Measurements from ENCODE around the gene TSG101.

The TSG101 gene

DNA sequence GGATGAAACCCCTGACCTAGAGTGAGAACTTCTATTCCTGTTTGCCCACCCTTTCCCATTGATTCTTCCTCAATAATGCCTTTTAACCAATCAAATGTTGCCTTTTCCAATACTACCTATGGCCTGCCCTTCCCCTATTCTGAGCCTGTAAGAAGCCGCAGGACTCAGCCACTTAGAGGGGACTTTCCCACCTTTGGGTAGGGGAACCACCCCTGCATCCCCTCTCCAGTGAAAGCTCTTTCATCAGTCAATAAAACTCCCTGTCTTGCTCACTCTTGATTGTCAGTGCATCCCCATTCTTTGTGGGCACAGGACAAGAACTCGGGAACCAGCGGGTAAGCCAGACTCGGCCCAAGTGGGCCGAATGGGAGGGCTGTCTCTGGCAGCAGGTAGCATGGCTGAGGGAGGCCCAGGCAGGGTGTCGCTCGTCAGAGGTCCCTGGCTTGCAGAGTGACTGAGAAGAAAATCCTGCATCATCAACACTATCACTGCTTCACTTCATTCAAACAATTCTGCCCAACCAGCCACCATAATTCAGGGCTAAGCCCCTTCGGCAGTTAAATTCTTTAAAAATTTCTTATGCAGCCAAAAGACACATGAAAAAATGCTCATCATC is 40.7 kb downstream of the TSG101 start:
- in situ Hi-C loops (cut with HindIII; ENCODE audit: low pct_ligation_motif_present, low sequenced_read_pairs) = no loop called here
- Histone ChIP-seq H3K4me3 (ENCODE audit: low read depth, low read length) (no peak overlapping the region), H3K27me3 (replicated peaks) (no peaks in the 10 kb centered on the region), H3K36me3 (replicated peaks) (peaks cover 27% of the 10 kb centered on the region), H3K27ac (no peak overlapping the region)
- TF ChIP-seq, protein P1, sequence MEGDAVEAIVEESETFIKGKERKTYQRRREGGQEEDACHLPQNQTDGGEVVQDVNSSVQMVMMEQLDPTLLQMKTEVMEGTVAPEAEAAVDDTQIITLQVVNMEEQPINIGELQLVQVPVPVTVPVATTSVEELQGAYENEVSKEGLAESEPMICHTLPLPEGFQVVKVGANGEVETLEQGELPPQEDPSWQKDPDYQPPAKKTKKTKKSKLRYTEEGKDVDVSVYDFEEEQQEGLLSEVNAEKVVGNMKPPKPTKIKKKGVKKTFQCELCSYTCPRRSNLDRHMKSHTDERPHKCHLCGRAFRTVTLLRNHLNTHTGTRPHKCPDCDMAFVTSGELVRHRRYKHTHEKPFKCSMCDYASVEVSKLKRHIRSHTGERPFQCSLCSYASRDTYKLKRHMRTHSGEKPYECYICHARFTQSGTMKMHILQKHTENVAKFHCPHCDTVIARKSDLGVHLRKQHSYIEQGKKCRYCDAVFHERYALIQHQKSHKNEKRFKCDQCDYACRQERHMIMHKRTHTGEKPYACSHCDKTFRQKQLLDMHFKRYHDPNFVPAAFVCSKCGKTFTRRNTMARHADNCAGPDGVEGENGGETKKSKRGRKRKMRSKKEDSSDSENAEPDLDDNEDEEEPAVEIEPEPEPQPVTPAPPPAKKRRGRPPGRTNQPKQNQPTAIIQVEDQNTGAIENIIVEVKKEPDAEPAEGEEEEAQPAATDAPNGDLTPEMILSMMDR (IDR thresholded peaks at IDR 0.05; ENCODE audit: low read depth, low read length, missing control alignments) = no peak
- no peak for DNase-seq

DNA sequence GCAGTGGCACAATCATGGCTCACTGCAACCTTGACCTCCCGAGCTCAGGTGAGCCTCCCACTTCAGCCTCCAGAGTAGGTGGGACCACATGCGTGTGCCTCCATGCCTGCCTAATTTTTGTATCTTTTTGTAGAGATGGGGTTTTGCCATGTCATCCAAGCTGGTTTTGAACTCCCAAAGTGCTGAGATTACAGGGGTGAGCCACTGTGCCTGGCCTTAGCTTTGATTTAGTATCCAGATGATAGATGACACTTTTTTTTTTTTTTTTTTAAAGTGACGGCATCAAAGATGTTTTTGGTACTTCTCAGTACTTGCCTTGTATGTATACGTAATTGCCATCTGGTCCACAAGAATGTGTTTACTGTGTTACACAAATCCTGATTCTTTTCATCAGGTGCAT is 47.7 kb downstream of the TSG101 start:
- TF ChIP-seq, protein P1 (IDR thresholded peaks at IDR 0.05; ENCODE audit: low read depth, low read length, missing control alignments) = no peak
- no peak for DNase-seq
- Histone ChIP-seq H3K36me3 (replicated peaks) (peaks cover 40% of the 10 kb centered on the region), H3K27ac (no peak overlapping the region), H3K27me3 (replicated peaks) (no peaks in the 10 kb centered on the region), H3K4me3 (ENCODE audit: low read depth, low read length) (no peak overlapping the region)
- in situ Hi-C loops (cut with HindIII; ENCODE audit: low pct_ligation_motif_present, low sequenced_read_pairs) = no loop called here

DNA sequence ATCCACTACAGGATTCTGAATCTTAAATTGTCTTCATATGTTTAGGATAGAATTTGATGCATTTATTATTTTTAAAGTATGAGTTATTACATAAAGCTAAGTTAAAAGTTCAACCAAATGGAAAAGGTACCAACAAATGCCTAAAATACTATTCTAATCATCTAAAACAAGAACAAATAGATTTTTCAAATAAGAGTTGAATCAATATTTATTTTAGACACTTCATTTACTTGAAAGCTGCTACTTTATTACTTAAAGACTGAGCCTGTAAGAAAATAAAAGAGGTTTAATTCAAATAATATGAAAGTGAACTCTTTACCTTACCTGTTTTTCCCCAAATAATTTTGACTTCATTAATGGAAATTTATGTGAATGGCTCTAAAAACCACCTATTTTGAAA is 54.2 kb downstream of the TSG101 start:
- H3K4me3 ChIP-seq (ENCODE audit: low read depth, low read length) = no peak overlapping the region
- no peak for DNase-seq
- no peak overlapping the region for H3K27ac ChIP-seq
- H3K27me3 ChIP-seq (replicated peaks) = no peaks in the 10 kb centered on the region
- in situ Hi-C loops (cut with HindIII; ENCODE audit: low pct_ligation_motif_present, low sequenced_read_pairs) = no loop called here
- H3K36me3 ChIP-seq (replicated peaks) = peaks cover 3% of the 10 kb centered on the region
- TF ChIP-seq, protein P1 (IDR thresholded peaks at IDR 0.05; ENCODE audit: low read depth, low read length, missing control alignments) = no peak

DNA sequence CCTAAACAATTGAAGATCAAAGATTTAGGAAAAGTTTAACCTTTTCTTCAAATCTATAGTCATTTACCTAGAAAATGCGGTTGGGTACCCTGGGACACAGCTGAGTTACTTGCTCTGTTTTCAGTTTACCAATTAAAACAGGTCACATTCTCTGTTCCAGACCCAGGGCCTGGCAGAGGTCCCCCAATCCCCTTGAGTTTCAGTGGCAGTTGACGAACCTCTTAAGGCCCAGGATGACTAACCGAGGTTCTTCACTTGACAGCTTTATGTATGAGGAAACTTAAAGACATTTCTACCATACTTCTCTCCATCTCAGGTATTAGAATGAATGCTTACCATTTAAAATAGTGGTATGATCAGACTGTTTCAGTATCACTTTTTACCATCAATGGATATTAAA is 54.7 kb downstream of the TSG101 start:
- in situ Hi-C loops (cut with HindIII; ENCODE audit: low pct_ligation_motif_present, low sequenced_read_pairs) = no loop called here
- H3K27ac ChIP-seq = no peak overlapping the region
- TF ChIP-seq, protein P1 (IDR thresholded peaks at IDR 0.05; ENCODE audit: low read depth, low read length, missing control alignments) = no peak
- peaks cover 3% of the 10 kb centered on the region for H3K36me3 ChIP-seq (replicated peaks)
- no peak for DNase-seq
- no peak overlapping the region for H3K4me3 ChIP-seq (ENCODE audit: low read depth, low read length)
- H3K27me3 ChIP-seq (replicated peaks) = no peaks in the 10 kb centered on the region

DNA sequence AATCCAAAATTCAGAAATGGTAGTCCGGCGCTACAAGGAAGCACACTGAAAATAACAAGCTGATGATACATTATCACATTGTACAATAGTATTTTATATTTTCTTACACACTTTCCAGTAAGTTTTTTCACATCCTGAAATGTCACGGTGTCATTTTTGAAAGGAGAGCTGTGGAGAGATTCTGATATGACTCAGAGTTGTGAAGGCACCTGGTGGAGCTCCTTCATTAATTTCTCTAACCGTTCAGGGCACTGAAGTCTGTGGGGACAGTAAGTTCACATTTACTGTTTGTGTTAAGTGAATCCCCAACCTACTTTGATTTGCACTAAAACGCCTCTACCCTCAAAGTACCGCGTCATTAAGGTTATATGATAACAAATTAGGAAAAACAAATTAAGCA is 57.8 kb downstream of the TSG101 start:
- in situ Hi-C loops (cut with HindIII; ENCODE audit: low pct_ligation_motif_present, low sequenced_read_pairs) = no loop called here
- no peak for DNase-seq
- H3K4me3 ChIP-seq (ENCODE audit: low read depth, low read length) = no peak overlapping the region
- no peak overlapping the region for H3K27ac ChIP-seq
- H3K27me3 ChIP-seq (replicated peaks) = no peaks in the 10 kb centered on the region
- H3K36me3 ChIP-seq (replicated peaks) = no peaks in the 10 kb centered on the region
- TF ChIP-seq, protein P1 (IDR thresholded peaks at IDR 0.05; ENCODE audit: low read depth, low read length, missing control alignments) = no peak

DNA sequence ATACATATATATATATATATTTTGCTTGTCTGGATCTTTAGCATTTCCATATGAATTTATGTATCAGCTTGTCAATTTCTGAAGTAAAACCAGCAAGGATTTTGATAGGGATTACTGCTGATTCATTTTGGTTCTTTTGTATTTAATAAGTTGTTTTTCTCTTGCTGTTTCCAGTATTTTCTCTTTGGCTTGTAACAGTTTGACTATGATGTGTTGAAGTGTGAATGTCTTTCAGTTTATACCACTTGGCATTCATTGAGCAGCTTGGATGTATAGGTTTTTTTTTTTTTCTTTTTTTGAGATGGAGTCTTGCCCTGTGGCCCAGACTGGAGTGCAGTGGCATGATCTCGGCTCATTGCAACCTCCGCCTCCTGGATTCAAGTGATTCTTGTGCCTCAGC is 58.7 kb downstream of the TSG101 start:
- in situ Hi-C loops (cut with HindIII; ENCODE audit: low pct_ligation_motif_present, low sequenced_read_pairs) = no loop called here
- Histone ChIP-seq H3K27ac (no peak overlapping the region), H3K36me3 (replicated peaks) (no peaks in the 10 kb centered on the region), H3K27me3 (replicated peaks) (no peaks in the 10 kb centered on the region), H3K4me3 (ENCODE audit: low read depth, low read length) (no peak overlapping the region)
- TF ChIP-seq, protein P1 (IDR thresholded peaks at IDR 0.05; ENCODE audit: low read depth, low read length, missing control alignments) = no peak
- no peak for DNase-seq
